Activated T-helper 9 cell treated with anti-CD3 and anti-CD28 coated beads, Interleukin-2, amount 50 U/mL, for 16 hours (primary cell): ENCODE data around the gene XPNPEP1.
"Not testable (repeated sequence)": the region's sequence is repeated elsewhere in the genome, so short reads cannot be mapped to it uniquely, and the experiment has no call there.

Source experiments
- DNase-seq: peaks from one replicate; pipeline ENCODE4 v3.0.0-alpha.2; 2020; ENCODE audit warnings: low read depth

The XPNPEP1 gene

DNA sequence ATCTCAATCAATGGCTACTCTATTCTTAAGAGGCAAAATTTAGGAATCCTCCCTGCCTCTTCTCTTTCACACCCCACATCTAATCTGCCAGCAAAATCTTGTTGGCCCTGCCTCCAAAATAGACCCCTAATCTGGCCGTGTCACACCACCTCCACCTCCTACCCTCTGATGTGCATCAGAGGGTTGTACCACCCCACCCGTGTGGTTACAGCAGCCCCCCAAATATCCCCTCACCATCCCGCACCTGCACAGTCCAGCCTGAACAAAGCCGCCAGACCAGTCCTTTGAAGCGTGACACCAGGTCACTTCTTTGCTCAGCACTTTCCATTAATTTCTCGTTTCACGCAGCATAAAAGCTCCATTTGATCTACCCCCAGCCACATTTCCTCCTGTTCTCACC, 776 bp upstream of the XPNPEP1 start:
- DNase-seq, result no peak

DNA sequence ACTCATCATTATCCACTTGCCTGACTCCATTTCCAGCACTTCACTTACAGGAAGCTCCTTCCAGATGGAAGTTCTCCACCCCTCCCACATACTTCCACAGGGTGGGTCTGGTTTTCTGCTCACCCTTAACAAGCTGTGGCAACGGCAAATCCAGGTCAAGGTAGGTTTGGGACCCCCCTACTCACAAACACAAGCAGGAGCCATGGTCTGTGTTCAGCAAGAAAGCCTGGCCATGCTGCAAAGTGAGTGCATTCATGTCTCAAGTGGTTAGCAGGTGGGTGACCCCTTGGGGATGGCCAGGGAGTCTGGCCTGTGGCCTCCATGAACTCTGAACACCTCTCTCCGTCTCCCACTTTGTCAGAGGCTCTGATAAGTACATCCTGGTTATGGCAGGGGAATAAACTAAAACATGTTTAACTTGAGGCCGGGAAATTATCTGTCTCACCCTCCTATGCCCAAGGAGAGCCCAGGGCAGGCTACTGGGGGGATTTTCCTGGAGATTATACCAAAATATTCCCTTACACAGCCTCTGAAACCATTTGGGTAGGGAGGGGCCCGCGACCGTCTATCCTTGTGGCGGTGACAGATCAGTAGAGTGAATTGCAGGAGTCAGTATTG, 844 bp downstream of the XPNPEP1 start:
- DNase-seq, result no peak

DNA sequence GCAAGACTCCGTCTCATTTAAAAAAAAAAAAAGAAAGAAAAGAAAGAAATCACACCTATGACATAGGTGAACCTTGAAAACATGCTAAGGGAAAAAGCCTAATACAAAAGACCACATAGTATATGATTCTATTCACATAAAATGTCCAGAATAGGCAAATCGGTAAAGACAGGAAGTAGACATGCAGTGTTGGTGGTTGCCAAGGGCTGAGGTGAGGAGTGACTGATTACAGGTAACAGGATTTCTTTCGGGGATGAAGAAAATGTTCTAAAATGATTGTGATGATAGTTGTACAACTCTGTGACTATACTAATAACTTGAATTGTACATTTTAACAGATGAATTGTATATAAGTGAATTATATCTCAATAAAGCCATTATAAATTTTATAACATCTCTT, 3.3 kb downstream of the XPNPEP1 start:
- DNase-seq, result no peak

DNA sequence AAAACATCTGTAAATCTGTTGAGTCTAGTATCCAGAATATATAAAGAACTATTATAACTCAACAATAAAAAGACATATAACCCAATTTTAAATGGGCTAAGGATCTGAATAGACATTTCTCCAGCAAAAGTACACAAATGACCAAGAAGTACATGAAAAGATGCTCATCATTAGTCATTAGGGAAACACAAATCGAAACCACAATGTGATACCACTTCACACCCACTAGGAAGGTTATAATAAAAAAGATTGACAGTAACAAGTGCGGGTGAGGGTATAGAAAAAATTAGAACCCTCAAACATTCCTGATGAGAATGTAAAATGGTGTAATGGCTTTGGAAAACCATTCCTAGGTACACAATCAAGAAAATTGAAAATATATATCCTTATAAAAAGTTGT, 4.1 kb downstream of the XPNPEP1 start:
- no peak for DNase-seq

DNA sequence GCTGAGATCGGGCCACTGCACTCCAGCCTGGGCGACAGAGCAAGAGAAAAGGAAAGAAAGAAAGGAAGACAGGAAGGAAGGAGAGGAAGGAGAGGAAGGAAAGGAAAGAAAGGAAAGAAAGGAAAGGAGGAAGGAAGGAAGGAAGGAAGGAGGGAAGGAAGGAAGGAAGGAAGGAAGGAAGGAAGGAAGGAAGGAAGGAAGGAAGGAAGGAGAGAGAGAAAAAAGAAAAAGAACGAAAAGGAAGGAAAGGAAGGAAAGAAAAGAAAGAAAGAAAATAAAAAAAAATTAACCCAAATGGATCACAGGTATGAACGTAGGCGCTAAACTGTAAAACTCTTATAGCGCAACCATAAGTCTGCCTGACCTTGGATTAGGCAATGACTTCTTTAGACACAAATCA, 4.6 kb downstream of the XPNPEP1 start:
- DNase-seq, result not testable (repeated sequence)

DNA sequence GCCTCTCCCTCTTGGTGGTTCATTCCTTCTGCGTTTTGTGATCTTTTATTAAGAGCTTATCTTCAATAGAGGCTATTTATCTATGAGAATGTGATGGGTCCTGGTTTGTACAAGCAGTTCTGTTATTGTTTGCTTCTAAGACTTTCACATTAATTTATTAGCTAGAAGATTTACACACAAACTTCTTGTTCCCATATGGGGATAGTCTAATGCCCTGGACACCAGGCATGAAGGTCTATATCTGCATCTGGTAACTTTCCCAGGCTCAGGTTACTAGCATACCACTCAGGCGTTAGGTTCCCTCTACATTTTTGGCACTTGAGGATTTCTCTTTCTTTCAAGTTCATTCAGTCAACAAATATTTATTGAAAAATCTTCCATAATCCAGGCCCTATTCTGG, 7.7 kb downstream of the XPNPEP1 start:
- DNase-seq, result no peak

DNA sequence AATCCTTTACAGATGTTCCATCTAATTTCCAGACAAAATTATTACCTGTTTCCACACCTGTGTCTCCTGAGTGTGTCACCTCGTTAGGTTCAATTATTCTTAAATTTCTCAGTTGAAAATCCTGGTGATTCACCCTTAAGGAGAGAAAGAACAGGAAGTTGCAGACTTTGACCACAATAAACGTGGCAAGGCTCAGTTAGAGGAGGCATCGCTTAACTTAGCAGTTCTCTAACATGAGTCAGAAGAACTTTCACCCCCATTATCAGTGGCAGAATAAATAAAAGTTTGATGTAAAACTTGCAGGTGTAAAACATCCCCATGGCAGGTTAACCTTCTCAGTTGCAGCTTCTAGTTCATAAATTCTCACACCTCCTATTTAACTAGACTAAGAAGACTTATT, 8.3 kb downstream of the XPNPEP1 start:
- peak; percentile 10 for DNase-seq

DNA sequence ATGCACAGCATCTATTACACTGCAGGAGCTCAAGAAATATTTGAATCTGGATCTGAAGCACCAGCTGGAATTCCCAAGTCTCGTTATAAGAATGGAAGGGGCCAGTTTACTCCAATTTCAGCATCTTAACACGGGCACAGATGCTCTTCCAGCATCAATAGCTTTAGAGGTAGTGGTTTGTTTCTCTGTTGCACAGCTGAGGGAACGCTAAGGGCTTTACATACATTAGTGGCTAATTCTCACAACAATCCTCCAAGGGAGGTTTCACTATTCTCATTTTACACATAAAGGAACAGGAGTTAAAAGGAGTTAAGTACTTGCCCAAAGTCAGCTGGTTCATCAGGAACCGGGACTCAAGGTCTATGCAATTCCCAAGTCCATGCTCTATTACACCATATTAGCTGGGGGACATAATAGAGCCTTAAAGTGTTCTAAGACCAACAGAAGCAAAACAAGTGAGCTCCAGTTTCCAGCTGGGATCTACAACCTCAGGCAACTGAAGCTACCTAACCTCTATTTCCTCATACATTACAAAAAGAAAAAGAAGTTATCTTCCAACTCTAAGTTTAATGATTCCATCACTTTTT, 9.9 kb downstream of the XPNPEP1 start:
- DNase-seq, result no peak

DNA sequence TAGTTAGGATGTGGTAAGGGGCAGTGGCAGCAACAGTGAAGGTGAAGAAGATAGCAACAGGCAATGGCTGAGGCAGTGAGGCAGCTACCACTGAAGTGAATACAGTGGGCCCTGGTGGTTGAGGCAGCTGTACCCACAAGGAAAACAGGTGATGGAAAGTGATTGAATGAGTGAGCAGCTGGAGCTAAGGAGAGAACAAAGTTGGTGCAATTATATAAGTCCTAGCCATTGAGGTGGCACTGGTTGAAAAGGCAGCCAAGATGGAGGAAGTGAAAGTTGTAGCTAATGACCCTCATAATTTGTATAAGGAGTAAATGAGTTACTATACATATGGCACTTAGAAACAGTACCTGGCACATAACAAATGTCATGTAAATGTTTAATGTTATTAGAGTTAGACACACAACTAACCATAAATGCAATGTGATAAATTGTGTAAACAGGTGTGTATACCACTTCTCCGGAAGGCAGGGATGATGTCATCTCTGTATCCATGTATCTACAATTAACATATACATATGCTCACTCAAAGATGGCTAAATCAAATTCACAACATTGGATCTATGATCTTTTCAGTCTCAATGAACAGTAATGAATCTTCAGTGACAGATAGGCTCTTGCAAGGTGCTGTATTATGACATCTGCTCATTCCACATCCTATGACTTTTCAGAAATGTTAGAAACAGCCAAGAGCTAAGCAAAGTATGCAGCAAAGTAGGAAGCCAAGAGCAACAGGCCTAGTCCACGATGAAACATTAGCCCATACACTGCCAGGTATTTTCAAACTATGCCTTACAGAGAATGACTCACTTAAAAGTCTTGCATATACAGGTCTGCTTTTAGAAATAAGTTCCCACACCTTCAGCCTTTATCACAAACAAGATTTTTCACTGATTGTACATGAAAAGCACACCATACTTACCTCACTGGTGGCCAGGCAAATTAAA, 10.7 kb downstream of the XPNPEP1 start:
- no peak for DNase-seq

DNA sequence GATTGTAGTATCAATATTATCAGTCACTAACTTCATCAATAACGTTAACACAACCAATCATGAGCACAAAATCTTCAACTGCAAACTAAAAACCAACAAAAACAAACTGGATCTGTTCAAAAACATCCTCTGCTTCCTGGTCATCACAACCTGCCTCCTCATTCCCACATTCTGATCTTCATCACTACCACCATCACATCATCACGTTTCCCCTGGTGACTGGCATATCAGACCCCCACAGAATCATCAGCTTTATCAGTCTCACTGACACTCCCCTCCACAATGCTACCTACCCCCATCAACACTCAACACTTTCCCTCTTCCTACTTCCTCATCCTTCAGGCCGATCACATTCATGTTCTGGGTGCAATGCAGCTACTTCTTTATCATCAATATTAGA, 11.4 kb downstream of the XPNPEP1 start:
- DNase-seq, result no peak

DNA sequence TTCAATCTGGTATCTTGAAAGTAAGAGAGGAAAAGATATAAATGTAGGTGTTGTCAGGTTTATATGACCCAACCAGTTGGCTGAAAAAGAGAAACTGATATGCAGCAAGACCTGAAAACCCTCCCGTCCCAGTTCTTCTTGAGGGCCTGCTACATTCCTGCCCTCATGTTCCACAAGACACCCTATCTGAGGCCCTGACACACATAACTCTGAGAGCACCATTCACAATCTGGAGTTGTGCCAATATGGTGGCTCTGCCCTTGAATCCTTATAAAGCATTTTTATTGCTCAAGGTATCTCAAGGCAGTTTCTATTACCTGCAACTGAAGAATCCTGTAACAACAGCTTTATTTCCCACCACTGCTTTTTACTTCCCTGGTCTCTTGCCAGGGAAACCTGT, 17.0 kb downstream of the XPNPEP1 start:
- DNase-seq, result no peak

DNA sequence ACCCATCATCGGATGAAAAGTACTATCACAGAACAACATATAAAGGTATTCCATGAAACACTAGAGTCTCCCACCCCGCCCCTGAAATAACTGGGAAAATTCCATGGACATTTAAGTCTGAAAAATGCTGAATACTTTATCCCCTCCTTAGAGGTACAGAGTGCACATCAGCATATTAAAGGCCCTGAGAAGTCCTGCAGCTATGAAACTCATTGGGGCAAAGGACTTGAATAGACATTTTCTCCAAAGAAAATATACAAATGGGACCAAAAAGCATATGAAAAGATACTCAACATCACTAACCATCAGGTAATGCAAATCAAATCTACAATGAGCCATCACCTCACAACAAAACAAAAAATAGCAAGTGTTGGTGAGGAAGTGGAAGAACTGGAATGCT, 18.9 kb downstream of the XPNPEP1 start:
- no peak for DNase-seq

DNA sequence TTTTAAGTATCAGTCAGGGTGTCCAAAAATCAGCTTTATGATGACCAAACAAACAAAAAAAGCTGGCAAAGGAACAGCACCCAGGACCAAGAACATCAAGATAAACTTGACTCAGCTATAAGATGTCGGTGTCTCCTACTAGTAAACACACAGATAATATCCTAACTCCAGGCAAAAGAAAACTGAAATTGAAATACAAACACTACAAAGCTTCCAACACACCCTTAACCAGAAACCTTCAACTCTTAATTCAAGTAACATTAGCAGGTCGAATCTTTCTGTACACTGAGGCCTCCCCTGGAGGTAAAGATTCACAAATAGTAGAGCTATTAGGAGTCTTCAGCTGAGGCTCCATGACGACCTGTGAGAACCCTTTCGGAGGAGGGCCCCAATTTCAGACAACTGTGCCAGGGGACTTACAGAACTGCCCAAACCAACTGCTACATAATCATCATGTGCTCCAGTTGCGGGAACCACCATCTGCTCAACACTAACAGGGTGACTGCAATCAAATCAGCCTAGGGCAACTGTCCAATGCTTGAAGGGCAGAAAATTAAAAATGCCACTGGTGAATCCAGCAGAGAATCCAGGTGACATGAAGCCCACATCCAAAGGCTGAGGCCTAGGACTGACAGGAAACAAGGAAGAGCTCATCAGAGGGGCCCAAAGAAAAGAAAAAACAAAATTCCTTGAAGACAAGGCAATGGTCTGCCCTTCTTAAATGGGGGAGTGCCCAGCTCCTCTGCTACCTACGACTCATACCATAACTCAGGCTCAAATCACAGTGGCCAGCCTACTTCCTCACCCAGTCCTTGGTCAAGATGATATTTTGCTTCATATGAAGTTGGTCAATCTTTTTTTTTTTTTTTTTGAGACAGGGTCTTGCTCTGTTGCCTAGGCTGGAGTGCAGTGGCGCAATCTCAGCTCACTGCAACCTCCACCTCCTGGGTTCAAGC, 20.0 kb downstream of the XPNPEP1 start:
- no peak for DNase-seq

DNA sequence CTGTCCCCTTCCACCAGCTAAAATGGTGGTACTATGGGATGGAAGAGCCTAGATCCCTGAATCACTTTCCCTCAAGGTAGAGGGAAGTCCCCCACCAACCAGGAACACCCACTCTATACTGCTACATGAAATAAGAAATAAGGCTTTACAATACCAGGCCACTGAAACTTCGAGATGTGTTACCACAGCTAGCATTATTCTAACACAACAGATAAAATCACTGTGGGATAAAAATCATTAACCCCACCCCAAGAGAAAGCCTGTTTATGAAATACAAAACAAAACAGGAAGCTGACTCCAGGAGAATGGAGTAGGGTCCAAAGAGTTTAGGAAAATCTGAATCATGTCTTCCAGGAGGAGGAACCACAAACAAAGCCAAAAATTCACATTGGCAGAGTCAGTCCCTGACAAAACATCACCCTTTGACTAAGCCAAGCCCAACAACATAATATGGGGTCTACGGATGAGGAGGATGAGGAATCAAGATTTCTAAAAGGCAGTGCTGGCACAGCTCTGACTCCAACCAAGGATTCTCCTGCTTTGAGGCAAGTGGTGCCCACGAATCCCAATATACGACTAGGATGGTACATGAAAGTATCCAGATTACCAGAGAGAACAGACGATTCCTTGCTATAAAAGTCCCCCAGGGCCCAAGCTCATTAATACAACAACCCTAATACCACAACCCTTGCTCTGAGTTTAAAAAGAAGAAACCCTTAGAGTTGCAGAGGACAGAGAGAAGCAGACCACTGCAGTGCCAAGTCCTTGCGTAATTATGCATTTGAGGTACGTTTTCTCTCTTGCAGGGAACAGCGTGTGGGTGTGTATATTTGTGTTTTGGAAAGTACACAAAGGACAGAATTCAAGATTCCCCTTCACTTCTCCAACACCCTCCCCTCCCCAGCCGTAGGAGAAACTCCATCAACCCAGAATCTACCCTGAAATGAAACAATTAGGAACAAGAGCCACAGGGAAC, 23.7 kb downstream of the XPNPEP1 start:
- DNase-seq, result no peak

DNA sequence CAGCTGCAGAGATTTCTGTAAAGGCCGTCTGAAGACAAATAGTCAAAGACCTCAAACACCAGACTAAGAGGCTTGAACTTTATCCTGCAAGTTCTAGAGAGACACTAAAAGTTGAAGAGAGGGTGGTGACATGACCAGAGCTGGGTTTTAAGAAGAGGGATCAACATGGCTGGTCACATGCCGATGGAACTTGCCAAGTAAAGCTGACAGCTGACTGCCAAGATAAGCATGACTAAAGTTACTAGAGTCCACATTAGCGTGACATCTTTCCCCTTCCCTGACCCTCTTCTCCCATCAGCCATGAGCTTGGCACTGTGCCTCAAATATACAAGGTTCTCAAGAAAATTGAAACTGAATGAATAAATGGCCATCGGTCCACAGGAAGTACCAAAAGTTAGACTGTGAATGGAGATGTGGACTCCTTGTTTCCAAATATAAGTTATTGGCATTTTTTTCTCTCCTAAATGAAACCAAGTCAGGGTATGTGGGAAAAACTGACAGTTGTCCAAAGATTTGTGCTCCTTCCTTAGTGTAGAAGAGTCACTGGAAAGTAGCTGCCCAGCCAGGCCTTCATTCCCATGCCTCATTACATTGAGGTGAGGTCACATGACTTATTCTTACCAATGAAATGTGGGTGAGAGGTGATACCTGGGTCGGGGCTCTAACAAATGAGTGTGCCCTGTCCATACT, 24.5 kb downstream of the XPNPEP1 start:
- no peak for DNase-seq

DNA sequence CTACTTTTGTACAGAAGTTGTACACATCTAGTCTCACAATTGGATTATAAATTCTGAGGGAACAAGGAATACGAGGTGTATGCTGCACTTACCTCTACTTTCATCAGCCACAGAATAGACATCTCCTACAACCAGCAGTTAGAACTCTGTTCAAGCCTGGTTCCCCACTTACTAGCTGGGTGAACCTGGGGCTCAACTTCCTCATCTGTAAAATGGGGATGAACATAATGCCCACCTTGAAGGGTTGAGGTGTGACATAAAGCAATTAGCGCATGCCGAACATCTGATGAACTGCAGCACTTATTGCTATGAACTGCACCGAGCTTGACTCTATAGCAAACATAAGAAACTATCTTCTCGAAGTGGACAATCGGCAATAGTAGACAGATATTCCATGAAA, 25.3 kb downstream of the XPNPEP1 start:
- no peak for DNase-seq

DNA sequence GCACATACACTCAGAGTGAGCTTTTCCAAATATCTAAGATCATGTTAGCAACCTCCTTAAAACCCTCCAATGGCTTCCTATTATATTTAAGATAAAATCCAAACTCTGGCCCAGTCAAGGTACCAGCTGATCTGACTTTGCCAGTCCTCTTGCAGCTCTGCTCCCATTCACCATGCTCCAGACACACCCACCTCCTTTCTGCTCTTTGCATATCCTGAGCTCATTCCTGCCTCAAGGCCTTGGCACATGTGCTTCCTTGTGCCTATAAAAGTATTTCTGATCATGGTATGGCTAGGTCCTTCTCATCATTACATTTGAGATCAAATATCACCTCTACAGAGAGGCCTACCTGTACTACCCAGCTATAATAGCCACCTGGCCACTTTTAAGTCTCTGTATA, 27.5 kb downstream of the XPNPEP1 start:
- DNase-seq, result no peak

DNA sequence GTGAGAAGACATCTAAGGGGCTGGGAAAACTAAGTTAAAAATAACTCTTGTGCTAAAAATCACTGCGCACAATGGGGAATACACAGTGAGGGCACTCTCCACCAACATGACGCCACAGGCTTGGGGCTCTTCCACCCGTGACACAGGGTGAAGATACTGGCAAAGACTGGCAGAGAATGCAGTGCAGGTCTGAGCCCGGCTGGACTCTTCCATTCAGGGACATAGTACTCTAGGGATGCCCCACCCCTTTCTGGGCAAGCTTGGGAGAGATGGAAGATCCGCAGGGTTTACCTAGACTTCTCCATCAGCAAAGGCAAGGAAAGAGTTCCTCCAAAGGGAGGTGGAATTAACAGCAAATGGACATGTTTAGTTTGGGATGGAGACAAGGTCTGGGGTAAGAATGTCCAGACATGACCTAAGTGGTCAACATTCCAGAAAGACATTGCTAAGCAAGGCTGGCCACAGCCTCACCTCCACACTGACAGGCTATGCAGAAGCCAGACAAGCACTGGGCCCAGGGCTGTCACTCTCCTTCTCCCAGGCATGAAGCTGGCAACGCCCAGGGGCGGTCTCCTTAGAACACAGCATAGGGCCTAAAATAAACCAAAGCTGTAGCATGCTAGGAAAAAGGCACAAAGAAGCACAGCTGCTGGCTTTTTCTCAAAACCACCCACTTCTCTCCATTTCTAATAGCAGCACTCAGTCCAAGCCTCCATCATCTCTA, 28.1 kb downstream of the XPNPEP1 start:
- no peak for DNase-seq

DNA sequence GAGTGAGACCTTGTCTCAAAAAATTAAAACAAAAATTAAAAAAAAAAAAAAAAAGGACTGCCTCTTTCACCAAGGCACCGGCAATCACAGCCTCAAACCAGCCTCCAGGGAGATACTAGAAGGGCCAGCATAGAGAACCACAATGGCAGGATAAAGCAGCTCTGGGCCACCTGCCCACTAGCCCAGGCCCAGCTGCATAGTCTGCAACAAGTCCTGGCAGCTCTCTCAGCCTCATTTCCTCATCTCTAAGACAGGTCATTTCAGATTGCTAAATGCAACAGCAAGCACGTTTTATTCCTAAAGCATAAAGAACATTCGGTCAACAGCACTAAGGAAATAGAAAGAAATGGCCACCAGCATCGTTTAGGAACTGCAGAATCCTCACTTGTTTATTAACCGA, 28.8 kb downstream of the XPNPEP1 start:
- DNase-seq, result no peak

DNA sequence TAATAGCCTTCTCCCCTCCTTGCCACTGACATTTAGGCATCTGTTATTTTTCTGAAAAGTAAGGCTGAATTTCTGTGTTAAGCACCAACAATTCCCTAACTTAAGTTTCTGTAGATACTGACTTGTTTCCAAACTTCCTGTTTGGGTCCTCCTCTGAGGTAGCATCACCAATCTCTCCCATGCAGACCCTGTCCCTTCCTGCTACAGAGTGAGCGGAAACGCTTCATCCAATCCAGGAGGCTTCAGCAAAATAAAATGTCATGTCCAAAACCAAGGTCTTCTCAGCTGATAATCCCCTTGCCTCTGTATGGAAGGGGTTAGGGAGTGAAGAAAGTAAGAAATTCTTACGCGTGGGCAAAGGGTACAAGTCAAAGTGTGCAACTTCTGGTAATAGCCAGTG, 29.9 kb downstream of the XPNPEP1 start:
- DNase-seq, result no peak
